ENCODE results near the gene TERT.

- TF ChIP-seq CTCF (conservative IDR thresholded peaks at IDR 0.05) (no peak; the same call in 1 of the 2 replicates), ZFX (IDR thresholded peaks at IDR 0.05) (no peak)
Observed at GRCh38 chr5:1204693-1205242, 90.1 kb downstream of the TERT start.

Data from C4-2B (cell line).